ENCODE results near the gene SEPHS2. TPM values are rescaled to one million over a fixed set of nuclear protein-coding genes. Genes with fewer than 3 reads are reported as not detected.
A peak's percentile ranks its signal among the peaks of the same experiment; 100 is the strongest.

SEPHS2 gene
- total RNA-seq, 1 experiment from 2014 or later = 53.5 TPM

GRCh38 chr16:30458561-30459394 is 13.1 kb upstream of the SEPHS2 start:
- ChIA-PET POLR2A (no interaction called here), CTCF (interaction anchor here (0.9 to 4.3 kb wide), 4 partner anchors 9 to 156 kb away, joined by 3 to 25 read pairs (median 4); partner anchors contain the start of gene DCTPP1)
- Mint-ChIP-seq H3K9me3 (no peaks in the 10 kb centered on the region), H3K4me3 (no peak overlapping the region), H3K4me1 (no peaks in the 10 kb centered on the region; the same call in 1 of the 2 replicates), H3K36me3 (no peaks in the 10 kb centered on the region), H3K27ac (no peak overlapping the region), H3K27me3 (ENCODE audit: low read depth) (peaks cover 3% of the 10 kb centered on the region; the same call in 1 of the 2 replicates)
- ATAC-seq (no peak; the same call in 1 of the 2 replicates), DNase-seq (ENCODE audit: low spot score) (no peak)
- TF ChIP-seq FOXP1 (CRISPR knock-in tag; IDR thresholded peaks at IDR 0.05; ENCODE audit: borderline replicate concordance) (0 out of 2 replicates have a peak, but pooled peaks have one; percentile 23), ZNF219 (CRISPR knock-in tag; IDR thresholded peaks at IDR 0.05; ENCODE audit: borderline replicate concordance) (no peak)

- no peaks in the 10 kb centered on the region for H3K36me3 Mint-ChIP-seq
Measured at GRCh38 chr16:30457743-30458560, 12.3 kb upstream of the SEPHS2 start.

More at GRCh38 chr16:30457743-30458560, 12.3 kb upstream of the SEPHS2 start:
- Mint-ChIP-seq H3K9me3 (no peaks in the 10 kb centered on the region), H3K4me3 (no peak overlapping the region), H3K27me3 (ENCODE audit: low read depth) (no peaks in the 10 kb centered on the region; the same call in 1 of the 2 replicates), H3K27ac (no peak overlapping the region), H3K4me1 (no peaks in the 10 kb centered on the region; the same call in 1 of the 2 replicates)
- ChIA-PET CTCF (interaction anchor here (0.9 to 4.3 kb wide), 4 partner anchors 8 to 157 kb away, joined by 3 to 25 read pairs (median 10); partner anchors contain the start of gene DCTPP1), POLR2A (no interaction called here)
- ATAC-seq (no peak), DNase-seq (ENCODE audit: low spot score) (no peak)
- TF ChIP-seq USF1 (CRISPR knock-in tag; IDR thresholded peaks at IDR 0.05) = no peak
- TF ChIP-seq FOXK1 (CRISPR knock-in tag; IDR thresholded peaks at IDR 0.05) = no peak
- TF ChIP-seq STAT6 (CRISPR knock-in tag; conservative IDR thresholded peaks at IDR 0.05; ENCODE audit: low read depth) = no peak
- TF ChIP-seq CDX4 (CRISPR knock-in tag; IDR thresholded peaks at IDR 0.05; ENCODE audit: borderline replicate concordance) = no peak
- TF ChIP-seq PRDM15 (CRISPR knock-in tag; IDR thresholded peaks at IDR 0.05) = no peak
- no peak for TF ChIP-seq E2F5 (CRISPR knock-in tag; IDR thresholded peaks at IDR 0.05)
- TF ChIP-seq AFF4 (CRISPR knock-in tag; IDR thresholded peaks at IDR 0.05; ENCODE audit: borderline replicate concordance) = no peak
- no peak for TF ChIP-seq SMAD4 (CRISPR knock-in tag; IDR thresholded peaks at IDR 0.05)
- no peak for TF ChIP-seq ZBTB43 (CRISPR knock-in tag; IDR thresholded peaks at IDR 0.05)
- TF ChIP-seq RORB (CRISPR knock-in tag; IDR thresholded peaks at IDR 0.05) = no peak
